GM12873 (cell line): ENCODE measurements around the gene OOSP3.

Source experiments
- CTCF ChIP-seq: IDR thresholded peaks from 2 replicates; pipeline ENCODE4 v1.5.1; 2012; ENCODE audit warnings: low read depth, mild to moderate bottlenecking, moderate library complexity, low read length, control low read depth; ENCODE audit not compliant: insufficient read depth; ENCODE audit errors: missing control alignments

Gene OOSP3

GRCh38 chr11:59899532-59899931, 20.9 kb downstream of the OOSP3 start:
- no peak for TF ChIP-seq CTCF

- no peak for TF ChIP-seq CTCF
Measured at GRCh38 chr11:59900366-59901126, 22.0 kb downstream of the OOSP3 start.

GRCh38 chr11:59901306-59901705, 22.7 kb downstream of the OOSP3 start:
- no peak for TF ChIP-seq CTCF

GRCh38 chr11:59918480-59918879, 39.9 kb downstream of the OOSP3 start:
- TF ChIP-seq CTCF = no peak

- TF ChIP-seq CTCF = peak; percentile 42
Measured at GRCh38 chr11:59918987-59919589, 40.5 kb downstream of the OOSP3 start.

GRCh38 chr11:59923813-59924212, 45.2 kb downstream of the OOSP3 start:
- no peak for TF ChIP-seq CTCF

- no peak for TF ChIP-seq CTCF
Measured at GRCh38 chr11:59931688-59932087, 53.1 kb downstream of the OOSP3 start.
